ENCODE measurements around the gene GRID2. TPM values are rescaled to one million over a fixed set of nuclear protein-coding genes. Genes with fewer than 3 reads are reported as not detected.

The GRID2 gene
- total and polyA plus RNA-seq, 8 donors, result 0.39 TPM; not detected in 7

DNA sequence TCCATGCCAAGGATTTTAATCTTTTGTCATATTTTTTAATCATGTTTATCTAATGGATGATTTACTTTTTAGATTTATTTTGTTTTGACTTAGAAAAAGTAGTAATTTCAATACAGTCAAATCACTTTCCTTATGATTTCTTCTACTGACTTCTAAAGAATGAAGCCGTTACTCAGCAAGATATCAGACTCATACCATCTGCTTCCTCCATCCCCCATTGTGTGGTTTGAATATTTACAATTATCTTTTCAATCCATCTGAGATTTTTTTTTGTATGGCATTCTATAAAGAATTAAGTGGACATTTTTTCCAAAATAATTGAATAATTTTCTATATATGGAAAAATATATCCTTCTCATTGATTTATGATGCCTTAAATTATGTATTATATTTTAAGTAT lies 959.4 kb downstream of the GRID2 start:
- no peaks in the 10 kb centered on the region for H3K9me3 ChIP-seq
- no peak overlapping the region for H3K27ac ChIP-seq
- TF ChIP-seq, protein P1, sequence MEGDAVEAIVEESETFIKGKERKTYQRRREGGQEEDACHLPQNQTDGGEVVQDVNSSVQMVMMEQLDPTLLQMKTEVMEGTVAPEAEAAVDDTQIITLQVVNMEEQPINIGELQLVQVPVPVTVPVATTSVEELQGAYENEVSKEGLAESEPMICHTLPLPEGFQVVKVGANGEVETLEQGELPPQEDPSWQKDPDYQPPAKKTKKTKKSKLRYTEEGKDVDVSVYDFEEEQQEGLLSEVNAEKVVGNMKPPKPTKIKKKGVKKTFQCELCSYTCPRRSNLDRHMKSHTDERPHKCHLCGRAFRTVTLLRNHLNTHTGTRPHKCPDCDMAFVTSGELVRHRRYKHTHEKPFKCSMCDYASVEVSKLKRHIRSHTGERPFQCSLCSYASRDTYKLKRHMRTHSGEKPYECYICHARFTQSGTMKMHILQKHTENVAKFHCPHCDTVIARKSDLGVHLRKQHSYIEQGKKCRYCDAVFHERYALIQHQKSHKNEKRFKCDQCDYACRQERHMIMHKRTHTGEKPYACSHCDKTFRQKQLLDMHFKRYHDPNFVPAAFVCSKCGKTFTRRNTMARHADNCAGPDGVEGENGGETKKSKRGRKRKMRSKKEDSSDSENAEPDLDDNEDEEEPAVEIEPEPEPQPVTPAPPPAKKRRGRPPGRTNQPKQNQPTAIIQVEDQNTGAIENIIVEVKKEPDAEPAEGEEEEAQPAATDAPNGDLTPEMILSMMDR (IDR thresholded peaks at IDR 0.05), result no peak
- no peaks in the 10 kb centered on the region for H3K4me1 ChIP-seq
- H3K27me3 ChIP-seq, result no peaks in the 10 kb centered on the region
- H3K4me3 ChIP-seq, result no peak overlapping the region
- no peaks in the 10 kb centered on the region for H3K36me3 ChIP-seq
- no peak for FAIRE-seq
- DNase-seq, result no peak
- WGBS, 2 donors, result 85 to 88% methylated on average over 1 of the region's 1 CpG
- ATAC-seq, result no peak
- intact Hi-C loops (cut with DNase I), result no loop called here

- no peak for DNase-seq
- H3K4me1 ChIP-seq, result no peaks in the 10 kb centered on the region
- no peak overlapping the region for H3K27ac ChIP-seq
- H3K9me3 ChIP-seq, result no peaks in the 10 kb centered on the region
- no peaks in the 10 kb centered on the region for H3K27me3 ChIP-seq
- TF ChIP-seq, protein P1 (IDR thresholded peaks at IDR 0.05), result no peak
- ATAC-seq, result no peak
- no peak for FAIRE-seq
- 82 to 89% methylated on average over 3 of the region's 3 CpGs for WGBS, 2 donors
- intact Hi-C loops (cut with DNase I), result no loop called here
- no peak overlapping the region for H3K4me3 ChIP-seq
- H3K36me3 ChIP-seq, result no peaks in the 10 kb centered on the region
These were observed 964.0 kb downstream of the GRID2 start for GRCh38 chr4:93267747-93268146.

DNA sequence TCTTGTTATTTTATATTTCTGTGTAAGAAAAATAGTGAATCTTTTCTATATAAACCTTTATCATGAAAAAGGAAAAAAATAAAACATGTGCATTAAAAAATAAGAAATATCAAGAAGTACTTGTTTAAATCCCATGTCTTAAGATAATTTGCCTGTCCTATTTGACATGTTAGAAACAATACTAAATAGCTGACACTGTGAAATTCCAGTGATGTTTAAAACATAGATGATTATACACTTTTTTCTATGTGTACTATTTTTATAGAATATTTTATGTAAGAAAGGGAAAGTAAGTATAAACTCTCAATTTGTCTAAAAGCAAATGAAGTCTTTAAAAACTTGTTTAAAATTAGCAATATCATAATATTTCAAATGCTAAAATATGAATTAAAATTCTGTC lies 981.6 kb downstream of the GRID2 start:
- no peak overlapping the region for H3K27ac ChIP-seq
- H3K4me1 ChIP-seq, result no peaks in the 10 kb centered on the region
- no peaks in the 10 kb centered on the region for H3K36me3 ChIP-seq
- intact Hi-C loops (cut with DNase I), result no loop called here
- ATAC-seq (no peak), FAIRE-seq (no peak), DNase-seq (no peak)
- no peaks in the 10 kb centered on the region for H3K9me3 ChIP-seq
- TF ChIP-seq, protein P1 (IDR thresholded peaks at IDR 0.05), result no peak
- no peaks in the 10 kb centered on the region for H3K27me3 ChIP-seq
- no peak overlapping the region for H3K4me3 ChIP-seq

DNA sequence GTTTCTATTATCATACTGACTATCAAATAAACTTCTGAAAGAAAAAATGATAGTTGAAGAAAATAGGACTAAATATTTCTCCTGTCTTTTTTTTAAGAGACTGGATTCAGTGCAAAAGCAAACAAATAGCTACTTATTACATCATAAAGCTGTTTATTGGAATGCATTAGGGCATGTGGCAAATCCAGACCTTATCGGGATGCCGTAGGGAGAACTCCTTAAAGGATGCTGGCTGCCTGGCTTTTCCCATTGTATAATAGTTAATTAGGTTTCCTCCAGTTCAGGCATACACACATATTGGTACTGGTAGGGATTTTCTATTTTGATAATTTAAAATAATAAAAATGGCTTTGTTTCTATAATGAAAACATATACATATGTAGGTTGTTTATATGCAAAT lies 985.5 kb downstream of the GRID2 start:
- Histone ChIP-seq H3K27ac (no peak overlapping the region), H3K9me3 (no peaks in the 10 kb centered on the region), H3K27me3 (no peaks in the 10 kb centered on the region), H3K4me1 (no peaks in the 10 kb centered on the region), H3K36me3 (no peaks in the 10 kb centered on the region), H3K4me3 (no peak overlapping the region)
- FAIRE-seq, result no peak
- WGBS, 2 donors, result 89 to 93% methylated on average over 2 of the region's 2 CpGs
- TF ChIP-seq, protein P1 (IDR thresholded peaks at IDR 0.05), result no peak
- no peak for DNase-seq
- ATAC-seq, result no peak
- intact Hi-C loops (cut with DNase I), result no loop called here

DNA sequence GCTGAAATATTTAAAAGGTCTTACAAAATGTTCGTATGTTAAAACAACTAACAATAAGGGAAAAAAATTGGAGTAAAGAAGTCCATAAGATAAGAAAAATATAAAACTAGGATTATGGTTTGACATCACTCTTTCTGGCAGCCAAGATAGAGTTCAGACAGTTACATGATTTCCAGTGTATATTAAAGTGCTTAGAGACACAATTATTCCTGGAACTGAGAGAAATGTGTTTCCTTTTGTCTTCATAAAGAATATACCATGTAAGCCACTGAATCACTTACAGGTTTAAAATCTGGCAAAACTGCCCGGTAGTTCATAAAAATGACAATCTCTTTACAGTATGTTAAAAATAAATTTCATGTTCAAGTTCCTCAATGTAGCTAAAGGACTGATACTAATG lies 986.1 kb downstream of the GRID2 start:
- no peak for FAIRE-seq
- H3K4me3 ChIP-seq, result no peak overlapping the region

More for the DNA sequence above, 986.1 kb downstream of the GRID2 start:
- intact Hi-C loops (cut with DNase I), result no loop called here
- ATAC-seq (no peak), DNase-seq (no peak)
- 75 to 83% methylated on average over 2 of the region's 2 CpGs for WGBS, 2 donors
- H3K36me3 ChIP-seq, result no peaks in the 10 kb centered on the region
- no peak overlapping the region for H3K27ac ChIP-seq
- no peaks in the 10 kb centered on the region for H3K27me3 ChIP-seq
- H3K4me1 ChIP-seq, result no peaks in the 10 kb centered on the region
- TF ChIP-seq, protein P1 (IDR thresholded peaks at IDR 0.05), result no peak
- H3K9me3 ChIP-seq, result no peaks in the 10 kb centered on the region
